Fibroblast of pulmonary artery (primary cell): ENCODE data around the gene ULK3.

ENCODE experiments used
- DNase-seq: peaks from one replicate; pipeline ENCODE4 v3.0.0-alpha.2; 2010; ENCODE audit warnings: low read depth
- H3K4me3 ChIP-seq: replicated peaks from 2 replicates; pipeline ENCODE4 v1.5.1; 2011; ENCODE audit warnings: low read depth, mild to moderate bottlenecking, control low read depth, low read length, moderate library complexity
- CTCF ChIP-seq: IDR thresholded peaks from 2 replicates; pipeline ENCODE4 v1.5.1; 2011; ENCODE audit warnings: mild to moderate bottlenecking, control low read depth, low read length, inconsistent platforms; ENCODE audit errors: missing control alignments

The ULK3 gene

GRCh38 chr15:74808078-74808839 lies 34.7 kb downstream of the ULK3 start:
- H3K4me3 ChIP-seq: no peak overlapping the region
- no peak for TF ChIP-seq CTCF
- no peak for DNase-seq

GRCh38 chr15:74807282-74807681 lies 35.7 kb downstream of the ULK3 start:
- H3K4me3 ChIP-seq: no peak overlapping the region
- DNase-seq: no peak
- TF ChIP-seq CTCF: no peak

GRCh38 chr15:74804935-74805334 lies 38.0 kb downstream of the ULK3 start:
- TF ChIP-seq CTCF: no peak
- H3K4me3 ChIP-seq: no peak overlapping the region
- no peak for DNase-seq

- no peak for TF ChIP-seq CTCF
- no peak for DNase-seq
- no peak overlapping the region for H3K4me3 ChIP-seq
Measured at GRCh38 chr15:74802862-74803447, 40.0 kb downstream of the ULK3 start.

- DNase-seq: no peak
- H3K4me3 ChIP-seq: no peak overlapping the region
- TF ChIP-seq CTCF: no peak
Measured at GRCh38 chr15:74802290-74802689, 40.7 kb downstream of the ULK3 start.

GRCh38 chr15:74801311-74801997 lies 41.5 kb downstream of the ULK3 start:
- no peak for DNase-seq
- no peak for TF ChIP-seq CTCF
- H3K4me3 ChIP-seq: no peak overlapping the region
